WTC11 (cell line): Measurements from ENCODE around the gene GRK4. TPM values are rescaled to one million over a fixed set of nuclear protein-coding genes. Genes with fewer than 3 reads are reported as not detected.

Source experiments
- ATAC-seq: fragments of 200-7000 bp; cut with Tn5 transposase; 2 replicates; pipeline ENCODE4 v1.10.0; 2021; ENCODE audit warnings: mild to moderate bottlenecking, moderate library complexity
- CTCF ChIA-PET: fragments of 300-600 bp; sonication (Branson Sonifier 250); formaldehyde crosslinking; loops from one replicate; lab custom pipeline; 2021; ENCODE audit warnings: antibody characterized with exemption; lab: Charles Lee
- POLR2A ChIA-PET: fragments of 350-600 bp; sonication (Branson Sonifier 250); formaldehyde crosslinking; loops from one replicate; lab custom pipeline; 2021; ENCODE audit warnings: antibody characterized with exemption; lab: Charles Lee
- DNase-seq: peaks from one replicate; pipeline ENCODE4 v3.0.0; 2021; ENCODE audit warnings: low spot score
- H3K27ac Mint-ChIP-seq: 2 replicates; pipeline ENCODE4 v1.8.0; 2021; ENCODE audit warnings: mixed read lengths
- H3K27me3 Mint-ChIP-seq: 2 replicates; pipeline ENCODE4 v1.8.0; 2021; ENCODE audit warnings: low read depth, mild to moderate bottlenecking, moderate library complexity, mixed read lengths
- H3K36me3 Mint-ChIP-seq: 2 replicates; pipeline ENCODE4 v1.8.0; 2021; ENCODE audit warnings: mixed read lengths
- H3K4me1 Mint-ChIP-seq: 2 replicates; pipeline ENCODE4 v1.8.0; 2022; ENCODE audit warnings: mixed read lengths
- H3K4me3 Mint-ChIP-seq: 2 replicates; pipeline ENCODE4 v1.8.0; 2021; ENCODE audit warnings: mild to moderate bottlenecking, moderate library complexity, mixed read lengths
- H3K9me3 Mint-ChIP-seq: 2 replicates; pipeline ENCODE4 v1.8.0; 2021; ENCODE audit warnings: mixed read lengths
- ARID4B ChIP-seq: sonication (generic); formaldehyde crosslinking; IDR thresholded peaks from 2 replicates; pipeline ENCODE4 v1.8.0; 2023; ENCODE audit warnings: missing genetic modification reagents, mild to moderate bottlenecking, borderline replicate concordance
- CREB1 ChIP-seq: sonication (generic); formaldehyde crosslinking; IDR thresholded peaks from 2 replicates; pipeline ENCODE4 v1.8.0; 2023; ENCODE audit warnings: mild to moderate bottlenecking, missing genetic modification reagents
- EMX1 ChIP-seq: fragments of 250-450 bp; sonication (Bioruptor Pico); IDR thresholded peaks from 2 replicates; pipeline ENCODE4 v1.8.0; 2021; ENCODE audit warnings: mild to moderate bottlenecking
- ESRRA ChIP-seq: sonication (generic); formaldehyde crosslinking; IDR thresholded peaks from 2 replicates; pipeline ENCODE4 v1.8.1; 2022; ENCODE audit warnings: mild to moderate bottlenecking, missing genetic modification reagents, borderline replicate concordance
- ETV6 ChIP-seq: sonication (generic); formaldehyde crosslinking; IDR thresholded peaks from 2 replicates; pipeline ENCODE4 v1.8.1; 2022; ENCODE audit warnings: mild to moderate bottlenecking, missing genetic modification reagents
- FOXK1 ChIP-seq: sonication (generic); formaldehyde crosslinking; IDR thresholded peaks from 2 replicates; pipeline ENCODE4 v1.8.0; 2022; ENCODE audit warnings: mild to moderate bottlenecking, moderate library complexity, missing genetic modification reagents
- FOXP1 ChIP-seq: sonication (generic); formaldehyde crosslinking; IDR thresholded peaks from 2 replicates; pipeline ENCODE4 v1.8.0; 2022; ENCODE audit warnings: missing genetic modification reagents, mild to moderate bottlenecking, moderate library complexity, borderline replicate concordance
- GRHL2 ChIP-seq: fragments of 250-450 bp; sonication (Bioruptor Pico); IDR thresholded peaks from 2 replicates; pipeline ENCODE4 v1.8.0; 2022; ENCODE audit warnings: mild to moderate bottlenecking, moderate library complexity; ENCODE audit not compliant: insufficient replicate concordance, severe bottlenecking
- JUN ChIP-seq: sonication (generic); formaldehyde crosslinking; IDR thresholded peaks from 2 replicates; pipeline ENCODE4 v1.8.0; 2023; ENCODE audit warnings: mild to moderate bottlenecking, missing genetic modification reagents
- MYBL2 ChIP-seq: sonication (generic); formaldehyde crosslinking; IDR thresholded peaks from 2 replicates; pipeline ENCODE4 v1.8.1; 2023; ENCODE audit warnings: mild to moderate bottlenecking, moderate library complexity, missing genetic modification reagents
- NFYB ChIP-seq: sonication (generic); formaldehyde crosslinking; conservative IDR thresholded peaks from 2 replicates; pipeline ENCODE4 v1.8.0; 2022; ENCODE audit warnings: low read depth, missing genetic modification reagents
- NR3C1 ChIP-seq: sonication (generic); formaldehyde crosslinking; conservative IDR thresholded peaks from 2 replicates; pipeline ENCODE4 v1.8.1; 2023; ENCODE audit warnings: low read depth, mild to moderate bottlenecking, missing genetic modification reagents
- PRRX2 ChIP-seq: fragments of 250-450 bp; sonication (Bioruptor Pico); IDR thresholded peaks from 2 replicates; pipeline ENCODE4 v1.8.0; 2021; ENCODE audit warnings: mild to moderate bottlenecking
- ZNF121 ChIP-seq: sonication (generic); formaldehyde crosslinking; IDR thresholded peaks from 2 replicates; pipeline ENCODE4 v1.8.0; 2023; ENCODE audit warnings: missing genetic modification reagents
- total RNA-seq: library from RNA; stranded (reverse); gene quantifications from 3 replicates; pipeline ENCODE4 v1.2.3, GENCODE V29; 2021
- TF ChIP-seq, protein P1 (sequence below): fragments of 250-450 bp; sonication (Bioruptor Pico); IDR thresholded peaks from 2 replicates; pipeline ENCODE4 v1.9.0; 2021; ENCODE audit warnings: mild to moderate bottlenecking, borderline replicate concordance
- TF ChIP-seq, protein P2 (sequence below): sonication (generic); formaldehyde crosslinking; IDR thresholded peaks from 2 replicates; pipeline ENCODE4 v1.8.1; 2022; ENCODE audit warnings: low read depth, missing genetic modification reagents, borderline replicate concordance
- TF ChIP-seq, protein P3 (sequence below): sonication (generic); formaldehyde crosslinking; IDR thresholded peaks from 2 replicates; pipeline ENCODE4 v1.8.0; 2022; ENCODE audit warnings: mild to moderate bottlenecking, missing genetic modification reagents

GRK4 gene
- total RNA-seq, 1 experiment from 2014 or later, result 1.4 TPM

DNA sequence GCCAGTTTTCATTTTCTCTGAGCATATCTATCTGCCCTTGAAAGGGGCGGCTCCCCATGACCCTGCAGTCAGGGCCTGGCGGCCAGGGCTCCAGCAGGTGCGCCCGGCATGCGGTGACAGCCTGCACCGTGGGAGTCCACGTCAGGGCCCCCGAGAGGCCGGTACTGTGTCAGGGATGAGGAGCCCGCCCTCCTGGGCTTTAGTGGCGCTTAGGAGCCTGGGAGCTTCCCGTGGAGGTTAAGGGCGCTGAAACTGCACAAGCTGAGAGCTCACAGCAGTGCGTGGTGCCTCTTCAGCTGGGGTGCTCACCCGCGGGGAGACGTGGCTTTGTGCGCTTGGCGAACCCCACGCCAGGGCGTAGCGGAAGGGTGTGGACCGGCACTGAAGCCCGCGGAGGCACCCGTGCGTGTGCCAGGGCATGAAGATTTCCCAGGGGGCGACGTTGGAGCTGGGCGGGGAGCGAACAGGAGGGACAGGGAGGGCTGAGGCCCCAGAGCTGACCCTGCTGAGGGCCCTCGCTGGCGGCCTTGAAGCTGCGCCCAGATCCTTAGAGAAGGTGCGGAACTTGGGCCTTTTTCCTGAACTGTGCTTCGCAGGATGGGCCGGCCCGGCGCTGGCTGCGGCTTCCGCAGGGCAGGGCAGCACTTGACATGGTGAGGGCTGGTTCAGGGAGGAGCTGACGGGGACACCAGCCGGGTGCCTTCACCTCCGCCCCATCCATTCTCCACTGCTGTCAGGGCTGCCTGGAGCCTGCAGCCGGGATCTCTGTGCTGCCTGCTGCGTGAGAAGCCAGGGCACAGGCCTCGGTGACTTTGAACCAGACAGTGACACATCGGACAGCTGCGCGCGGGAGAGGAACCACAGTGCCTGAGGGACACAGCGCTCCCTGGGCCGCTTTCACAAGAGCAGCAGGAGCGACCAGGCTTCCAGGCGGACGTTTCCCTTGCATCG lies 78.1 kb downstream of the GRK4 start:
- ATAC-seq, result peak; percentile 40; the same call in 1 of the 2 replicates
- Mint-ChIP-seq H3K4me1 (peaks cover 16% of the 10 kb centered on the region), H3K4me3 (peak overlapping the region; percentile 54), H3K36me3 (no peaks in the 10 kb centered on the region), H3K27me3 (peaks cover 23% of the 10 kb centered on the region), H3K27ac (no peak overlapping the region), H3K9me3 (no peaks in the 10 kb centered on the region)
- ChIA-PET CTCF (interaction anchor here (0.8 to 1.5 kb wide), 9 partner anchors 9 to 278 kb away, joined by 3 to 7 read pairs (median 4); no protein-coding TSS in a partner anchor), POLR2A (no interaction called here)
- no peak for TF ChIP-seq GRHL2
- TF ChIP-seq ETV6, result no peak
- TF ChIP-seq NFYB (CRISPR knock-in tag), result no peak
- no peak for TF ChIP-seq CREB1 (CRISPR knock-in tag)
- no peak for TF ChIP-seq PRRX2 (CRISPR knock-in tag)
- TF ChIP-seq ESRRA (CRISPR knock-in tag), result no peak
- no peak for TF ChIP-seq NR3C1 (CRISPR knock-in tag)
- TF ChIP-seq ARID4B (CRISPR knock-in tag), result no peak
- TF ChIP-seq, protein P1, sequence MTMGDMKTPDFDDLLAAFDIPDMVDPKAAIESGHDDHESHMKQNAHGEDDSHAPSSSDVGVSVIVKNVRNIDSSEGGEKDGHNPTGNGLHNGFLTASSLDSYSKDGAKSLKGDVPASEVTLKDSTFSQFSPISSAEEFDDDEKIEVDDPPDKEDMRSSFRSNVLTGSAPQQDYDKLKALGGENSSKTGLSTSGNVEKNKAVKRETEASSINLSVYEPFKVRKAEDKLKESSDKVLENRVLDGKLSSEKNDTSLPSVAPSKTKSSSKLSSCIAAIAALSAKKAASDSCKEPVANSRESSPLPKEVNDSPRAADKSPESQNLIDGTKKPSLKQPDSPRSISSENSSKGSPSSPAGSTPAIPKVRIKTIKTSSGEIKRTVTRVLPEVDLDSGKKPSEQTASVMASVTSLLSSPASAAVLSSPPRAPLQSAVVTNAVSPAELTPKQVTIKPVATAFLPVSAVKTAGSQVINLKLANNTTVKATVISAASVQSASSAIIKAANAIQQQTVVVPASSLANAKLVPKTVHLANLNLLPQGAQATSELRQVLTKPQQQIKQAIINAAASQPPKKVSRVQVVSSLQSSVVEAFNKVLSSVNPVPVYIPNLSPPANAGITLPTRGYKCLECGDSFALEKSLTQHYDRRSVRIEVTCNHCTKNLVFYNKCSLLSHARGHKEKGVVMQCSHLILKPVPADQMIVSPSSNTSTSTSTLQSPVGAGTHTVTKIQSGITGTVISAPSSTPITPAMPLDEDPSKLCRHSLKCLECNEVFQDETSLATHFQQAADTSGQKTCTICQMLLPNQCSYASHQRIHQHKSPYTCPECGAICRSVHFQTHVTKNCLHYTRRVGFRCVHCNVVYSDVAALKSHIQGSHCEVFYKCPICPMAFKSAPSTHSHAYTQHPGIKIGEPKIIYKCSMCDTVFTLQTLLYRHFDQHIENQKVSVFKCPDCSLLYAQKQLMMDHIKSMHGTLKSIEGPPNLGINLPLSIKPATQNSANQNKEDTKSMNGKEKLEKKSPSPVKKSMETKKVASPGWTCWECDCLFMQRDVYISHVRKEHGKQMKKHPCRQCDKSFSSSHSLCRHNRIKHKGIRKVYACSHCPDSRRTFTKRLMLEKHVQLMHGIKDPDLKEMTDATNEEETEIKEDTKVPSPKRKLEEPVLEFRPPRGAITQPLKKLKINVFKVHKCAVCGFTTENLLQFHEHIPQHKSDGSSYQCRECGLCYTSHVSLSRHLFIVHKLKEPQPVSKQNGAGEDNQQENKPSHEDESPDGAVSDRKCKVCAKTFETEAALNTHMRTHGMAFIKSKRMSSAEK (CRISPR knock-in tag), result no peak
- TF ChIP-seq, protein P2, sequence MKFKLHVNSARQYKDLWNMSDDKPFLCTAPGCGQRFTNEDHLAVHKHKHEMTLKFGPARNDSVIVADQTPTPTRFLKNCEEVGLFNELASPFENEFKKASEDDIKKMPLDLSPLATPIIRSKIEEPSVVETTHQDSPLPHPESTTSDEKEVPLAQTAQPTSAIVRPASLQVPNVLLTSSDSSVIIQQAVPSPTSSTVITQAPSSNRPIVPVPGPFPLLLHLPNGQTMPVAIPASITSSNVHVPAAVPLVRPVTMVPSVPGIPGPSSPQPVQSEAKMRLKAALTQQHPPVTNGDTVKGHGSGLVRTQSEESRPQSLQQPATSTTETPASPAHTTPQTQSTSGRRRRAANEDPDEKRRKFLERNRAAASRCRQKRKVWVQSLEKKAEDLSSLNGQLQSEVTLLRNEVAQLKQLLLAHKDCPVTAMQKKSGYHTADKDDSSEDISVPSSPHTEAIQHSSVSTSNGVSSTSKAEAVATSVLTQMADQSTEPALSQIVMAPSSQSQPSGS, result no peak
- TF ChIP-seq EMX1 (CRISPR knock-in tag), result no peak
- no peak for TF ChIP-seq FOXK1 (CRISPR knock-in tag)
- no peak for TF ChIP-seq ZNF121
- no peak for TF ChIP-seq MYBL2 (CRISPR knock-in tag)
- TF ChIP-seq FOXP1, result no peak
- TF ChIP-seq JUN (CRISPR knock-in tag), result no peak
- TF ChIP-seq, protein P3, sequence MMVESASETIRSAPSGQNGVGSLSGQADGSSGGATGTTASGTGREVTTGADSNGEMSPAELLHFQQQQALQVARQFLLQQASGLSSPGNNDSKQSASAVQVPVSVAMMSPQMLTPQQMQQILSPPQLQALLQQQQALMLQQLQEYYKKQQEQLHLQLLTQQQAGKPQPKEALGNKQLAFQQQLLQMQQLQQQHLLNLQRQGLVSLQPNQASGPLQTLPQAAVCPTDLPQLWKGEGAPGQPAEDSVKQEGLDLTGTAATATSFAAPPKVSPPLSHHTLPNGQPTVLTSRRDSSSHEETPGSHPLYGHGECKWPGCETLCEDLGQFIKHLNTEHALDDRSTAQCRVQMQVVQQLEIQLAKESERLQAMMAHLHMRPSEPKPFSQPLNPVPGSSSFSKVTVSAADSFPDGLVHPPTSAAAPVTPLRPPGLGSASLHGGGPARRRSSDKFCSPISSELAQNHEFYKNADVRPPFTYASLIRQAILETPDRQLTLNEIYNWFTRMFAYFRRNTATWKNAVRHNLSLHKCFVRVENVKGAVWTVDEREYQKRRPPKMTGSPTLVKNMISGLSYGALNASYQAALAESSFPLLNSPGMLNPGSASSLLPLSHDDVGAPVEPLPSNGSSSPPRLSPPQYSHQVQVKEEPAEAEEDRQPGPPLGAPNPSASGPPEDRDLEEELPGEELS, result no peak
- DNase-seq, result peak; percentile 37
